ENCODE data around the gene PRG3.

PRG3 gene

DNA sequence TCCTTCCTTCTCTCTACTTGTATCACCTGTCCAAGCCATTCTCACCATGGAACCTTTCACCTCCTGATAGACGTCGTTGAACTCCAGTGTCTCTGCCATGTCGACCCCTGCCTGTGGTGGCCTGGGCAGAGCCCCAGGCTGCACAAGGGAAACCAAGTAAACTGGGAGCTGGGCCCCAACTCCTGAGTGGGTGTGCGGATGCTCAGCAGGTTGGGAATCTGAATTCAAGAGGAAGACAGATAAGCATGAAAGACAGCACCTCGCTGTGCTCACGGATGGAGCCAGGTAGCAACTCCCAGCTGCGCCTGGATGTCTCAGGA, 46.0 kb downstream of the PRG3 start:
- no peak for DNase-seq

- no peak for DNase-seq
Observed at GRCh38 chr11:57332694-57333440, 48.1 kb downstream of the PRG3 start.

GRCh38 chr11:57331720-57332119, 49.2 kb downstream of the PRG3 start:
- no peak for DNase-seq

- no peak for DNase-seq
Observed at GRCh38 chr11:57330029-57330428, 50.9 kb downstream of the PRG3 start.

DNA sequence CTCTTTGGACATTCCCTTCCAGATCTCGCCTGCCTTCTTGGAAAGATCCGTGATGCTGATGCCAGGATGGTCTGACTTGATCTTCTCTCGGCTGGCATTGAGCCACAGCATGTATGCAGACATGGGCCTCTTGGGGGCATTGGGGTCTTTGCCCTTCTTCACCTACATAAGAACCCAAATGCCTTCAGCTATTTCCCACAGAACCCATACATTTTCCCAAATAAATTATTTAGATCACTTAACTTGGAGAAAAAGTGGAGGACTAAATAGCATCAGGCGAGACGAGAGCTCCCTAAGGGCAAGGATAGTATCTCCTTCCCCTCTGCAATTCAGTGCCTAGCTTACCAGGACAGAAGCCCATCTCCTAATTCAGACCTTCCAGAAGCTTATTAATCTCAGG, 53.2 kb downstream of the PRG3 start:
- no peak for DNase-seq

All from GDM1 (cell line).